GM23338 (cell line): ENCODE measurements around the gene TRPC6. TPM values are rescaled to one million over a fixed set of nuclear protein-coding genes. Genes with fewer than 3 reads are reported as not detected.

Experiments used
- ATAC-seq: fragments of 200-7000 bp; cut with Tn5 transposase; 3 replicates; pipeline ENCODE4 v1.9.1; 2020
- DNase-seq: peaks from one replicate; pipeline ENCODE4 v3.0.0-alpha.2; 2015; ENCODE audit warnings: low spot score
- H2AFZ ChIP-seq: fragments of 200-600 bp; sonication (generic); 2 replicates; pipeline ENCODE4 v1.8.0; 2016; ENCODE audit warnings: antibody characterized with exemption, mild to moderate bottlenecking, moderate library complexity
- H3F3A ChIP-seq: fragments of 200-600 bp; sonication (generic); replicated peaks from 2 replicates; pipeline ENCODE4 v1.8.0; 2017; ENCODE audit warnings: antibody characterized with exemption, mixed run types, low read depth
- H3K27ac ChIP-seq: fragments of 200-600 bp; sonication (generic); 2 replicates; pipeline ENCODE4 v1.6.1; 2016; ENCODE audit warnings: low read depth
- H3K27me3 ChIP-seq: fragments of 200-600 bp; sonication (generic); 2 replicates; pipeline ENCODE4 v1.8.0; 2016; ENCODE audit warnings: mild to moderate bottlenecking, mixed run types, moderate library complexity; ENCODE audit not compliant: insufficient read depth
- H3K36me3 ChIP-seq: fragments of 200-600 bp; sonication (generic); 2 replicates; pipeline ENCODE4 v1.8.0; 2016; ENCODE audit warnings: mild to moderate bottlenecking; ENCODE audit not compliant: insufficient read depth
- H3K4me1 ChIP-seq: fragments of 200-600 bp; sonication (generic); 2 replicates; pipeline ENCODE4 v1.8.0; 2016; ENCODE audit warnings: mild to moderate bottlenecking, moderate library complexity; ENCODE audit not compliant: insufficient read depth
- H3K4me2 ChIP-seq: fragments of 200-600 bp; sonication (generic); 2 replicates; pipeline ENCODE4 v1.7.1; 2017; ENCODE audit warnings: mixed run types
- H3K4me3 ChIP-seq: fragments of 200-600 bp; sonication (generic); 2 replicates; pipeline ENCODE4 v1.6.1; 2016; ENCODE audit warnings: mixed run types
- H3K79me2 ChIP-seq: fragments of 200-600 bp; sonication (generic); replicated peaks from 2 replicates; pipeline ENCODE4 v1.8.0; 2017; ENCODE audit warnings: mild to moderate bottlenecking; ENCODE audit not compliant: insufficient read depth
- H3K9me2 ChIP-seq: fragments of 200-600 bp; sonication (generic); 2 replicates; pipeline ENCODE4 v1.8.0; 2017; ENCODE audit not compliant: insufficient read depth
- H4K20me1 ChIP-seq: fragments of 200-600 bp; sonication (generic); replicated peaks from 2 replicates; pipeline ENCODE4 v1.8.0; 2017; ENCODE audit warnings: mild to moderate bottlenecking; ENCODE audit not compliant: insufficient read depth
- H3K27ac Mint-ChIP-seq: 2 replicates; pipeline ENCODE4 v1.8.0; 2020; ENCODE audit warnings: inconsistent platforms, mild to moderate bottlenecking, moderate library complexity, mixed read lengths
- H3K27me3 Mint-ChIP-seq: 3 replicates; pipeline ENCODE4 v1.8.0; 2022; ENCODE audit warnings: low read depth, mild to moderate bottlenecking, moderate library complexity, mixed read lengths, inconsistent platforms; ENCODE audit not compliant: insufficient read depth, poor library complexity
- H3K36me3 Mint-ChIP-seq: 3 replicates; pipeline ENCODE4 v1.8.0; 2021; ENCODE audit warnings: low read depth, mild to moderate bottlenecking, inconsistent platforms, moderate library complexity, mixed read lengths
- H3K4me1 Mint-ChIP-seq: 3 replicates; pipeline ENCODE4 v1.8.0; 2020; ENCODE audit warnings: mild to moderate bottlenecking, inconsistent platforms, mixed read lengths
- H3K4me3 Mint-ChIP-seq: 3 replicates; pipeline ENCODE4 v1.8.0; 2021; ENCODE audit warnings: moderate library complexity, mild to moderate bottlenecking, inconsistent platforms, mixed read lengths
- H3K9me3 Mint-ChIP-seq: 3 replicates; pipeline ENCODE4 v1.8.0; 2020; ENCODE audit warnings: moderate library complexity, mild to moderate bottlenecking, inconsistent platforms, mixed read lengths
- CREB1 ChIP-seq: fragments of 250-450 bp; sonication (Bioruptor Pico); IDR thresholded peaks from 2 replicates; pipeline ENCODE4 v1.5.0; 2020; ENCODE audit warnings: low read depth, mild to moderate bottlenecking, moderate library complexity
- EZH2 ChIP-seq: fragments of 200-600 bp; sonication (generic); IDR thresholded peaks from one replicate; pipeline ENCODE4 v1.8.0; 2017; ENCODE audit warnings: antibody characterized with exemption, mild to moderate bottlenecking, low read depth; ENCODE audit not compliant: unreplicated experiment
- EZH2phosphoT487 ChIP-seq: fragments of 200-600 bp; sonication (generic); IDR thresholded peaks from one replicate; pipeline ENCODE4 v1.8.1; 2018; ENCODE audit warnings: antibody characterized with exemption; ENCODE audit not compliant: unreplicated experiment
- JUNB ChIP-seq: IDR thresholded peaks from one replicate; pipeline ENCODE4 v1.6.1; 2016; ENCODE audit warnings: antibody characterized with exemption; ENCODE audit not compliant: unreplicated experiment
- NANOG ChIP-seq: IDR thresholded peaks from 2 replicates; pipeline ENCODE4 v1.6.1; 2016; ENCODE audit warnings: antibody characterized with exemption, borderline replicate concordance
- POLR2AphosphoS5 ChIP-seq: IDR thresholded peaks from 2 replicates; pipeline ENCODE4 v1.6.1; 2016; ENCODE audit warnings: antibody characterized with exemption, low read depth
- STAT1 ChIP-seq: IDR thresholded peaks from one replicate; pipeline ENCODE4 v1.6.1; 2016; ENCODE audit warnings: antibody characterized with exemption; ENCODE audit not compliant: unreplicated experiment
- ZNF114 ChIP-seq: fragments of 250-450 bp; sonication (Bioruptor Pico); IDR thresholded peaks from 2 replicates; pipeline ENCODE4 v1.5.0; 2020; ENCODE audit warnings: mild to moderate bottlenecking, moderate library complexity
- ZNF331 ChIP-seq: fragments of 250-450 bp; sonication (Bioruptor Pico); IDR thresholded peaks from 2 replicates; pipeline ENCODE4 v1.5.0; 2020; ENCODE audit warnings: low read depth, mild to moderate bottlenecking, moderate library complexity
- polyA plus RNA-seq: library from polyadenylated mRNA; unstranded; fragments of >200 nt; fragmentation: Nextera tagmentation; extraction: Ambion mirVana; gene quantifications from 2 replicates; pipeline ENCODE4 v1.2.1, GENCODE V29; 2016
- total RNA-seq: library from RNA; depleted of rRNA; stranded (reverse); fragments of >200 nt; shearing (Covaris generic); gene quantifications from 2 replicates; pipeline ENCODE4 v1.2.3, GENCODE V29; 2014
- TF ChIP-seq, protein P1 (sequence below): fragments of 250-450 bp; sonication (Bioruptor Pico); IDR thresholded peaks from 2 replicates; pipeline ENCODE4 v1.5.0; 2020; ENCODE audit warnings: mild to moderate bottlenecking, moderate library complexity
- TF ChIP-seq, protein P2 (sequence below): IDR thresholded peaks from 2 replicates; pipeline ENCODE4 v1.6.1; 2016; ENCODE audit warnings: antibody characterized with exemption
- TF ChIP-seq, protein P3 (sequence below): IDR thresholded peaks from one replicate; pipeline ENCODE4 v1.6.1; 2018; ENCODE audit warnings: antibody characterized with exemption; ENCODE audit not compliant: unreplicated experiment
- TF ChIP-seq, protein P4 (sequence below), 2 experiments: fragments of 200-600 bp in 1 of 2; sonication (generic) in 1 of 2; conservative IDR thresholded peaks; 2 replicates each; pipeline versions ENCODE4 v1.5.1 to v1.6.1; 2016 to 2017; ENCODE audit warnings: antibody characterized with exemption in 2 of 2, low read depth in 2 of 2, mild to moderate bottlenecking in 2 of 2, moderate library complexity in 1 of 2

TRPC6 gene
- total and polyA plus RNA-seq, 2 experiments from 2014 or later: 0.05 to 4.4 TPM

DNA sequence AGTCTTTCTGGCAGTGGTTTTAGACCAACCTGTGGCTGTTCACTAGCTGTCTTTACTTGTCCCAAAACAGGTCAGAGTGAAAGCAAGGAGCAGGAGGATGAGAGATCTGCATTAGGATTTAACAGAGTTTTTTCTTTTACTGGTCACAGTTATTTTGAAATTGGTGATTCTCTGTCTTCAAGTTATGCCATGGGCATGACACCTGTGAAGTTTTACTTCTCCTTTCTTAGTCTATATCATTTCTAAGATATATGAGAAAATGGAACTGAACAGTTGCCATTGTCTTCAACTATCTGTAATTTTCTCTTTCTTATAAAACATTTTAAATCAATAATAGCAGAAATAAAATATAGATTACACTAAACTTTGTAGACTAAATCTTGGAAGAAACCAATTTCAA is 60.6 kb downstream of the TRPC6 start:
- H4K20me1 ChIP-seq: no peaks in the 10 kb centered on the region
- peaks cover 4% of the 10 kb centered on the region; the same call in 1 of the 2 replicates for H3K9me2 ChIP-seq
- no peak overlapping the region for H3K4me2 ChIP-seq
- H3K4me3 ChIP-seq: no peak overlapping the region
- peak overlapping the region; percentile 70 for H3K27ac ChIP-seq
- Mint-ChIP-seq H3K4me3 (no peak overlapping the region), H3K27ac (no peak overlapping the region), H3K36me3 (peaks cover 34% of the 10 kb centered on the region), H3K9me3 (peaks cover 28% of the 10 kb centered on the region), H3K27me3 (peaks cover 3% of the 10 kb centered on the region), H3K4me1 (peaks cover 17% of the 10 kb centered on the region)
- H3K36me3 ChIP-seq: no peaks in the 10 kb centered on the region
- TF ChIP-seq STAT1 (no peak), CREB1 (CRISPR knock-in tag) (no peak), JUNB (no peak), ZNF114 (no peak), EZH2phosphoT487 (no peak), EZH2 (no peak), ZNF331 (CRISPR knock-in tag) (no peak), POLR2AphosphoS5 (no peak), NANOG (no peak)
- TF ChIP-seq, protein P1, sequence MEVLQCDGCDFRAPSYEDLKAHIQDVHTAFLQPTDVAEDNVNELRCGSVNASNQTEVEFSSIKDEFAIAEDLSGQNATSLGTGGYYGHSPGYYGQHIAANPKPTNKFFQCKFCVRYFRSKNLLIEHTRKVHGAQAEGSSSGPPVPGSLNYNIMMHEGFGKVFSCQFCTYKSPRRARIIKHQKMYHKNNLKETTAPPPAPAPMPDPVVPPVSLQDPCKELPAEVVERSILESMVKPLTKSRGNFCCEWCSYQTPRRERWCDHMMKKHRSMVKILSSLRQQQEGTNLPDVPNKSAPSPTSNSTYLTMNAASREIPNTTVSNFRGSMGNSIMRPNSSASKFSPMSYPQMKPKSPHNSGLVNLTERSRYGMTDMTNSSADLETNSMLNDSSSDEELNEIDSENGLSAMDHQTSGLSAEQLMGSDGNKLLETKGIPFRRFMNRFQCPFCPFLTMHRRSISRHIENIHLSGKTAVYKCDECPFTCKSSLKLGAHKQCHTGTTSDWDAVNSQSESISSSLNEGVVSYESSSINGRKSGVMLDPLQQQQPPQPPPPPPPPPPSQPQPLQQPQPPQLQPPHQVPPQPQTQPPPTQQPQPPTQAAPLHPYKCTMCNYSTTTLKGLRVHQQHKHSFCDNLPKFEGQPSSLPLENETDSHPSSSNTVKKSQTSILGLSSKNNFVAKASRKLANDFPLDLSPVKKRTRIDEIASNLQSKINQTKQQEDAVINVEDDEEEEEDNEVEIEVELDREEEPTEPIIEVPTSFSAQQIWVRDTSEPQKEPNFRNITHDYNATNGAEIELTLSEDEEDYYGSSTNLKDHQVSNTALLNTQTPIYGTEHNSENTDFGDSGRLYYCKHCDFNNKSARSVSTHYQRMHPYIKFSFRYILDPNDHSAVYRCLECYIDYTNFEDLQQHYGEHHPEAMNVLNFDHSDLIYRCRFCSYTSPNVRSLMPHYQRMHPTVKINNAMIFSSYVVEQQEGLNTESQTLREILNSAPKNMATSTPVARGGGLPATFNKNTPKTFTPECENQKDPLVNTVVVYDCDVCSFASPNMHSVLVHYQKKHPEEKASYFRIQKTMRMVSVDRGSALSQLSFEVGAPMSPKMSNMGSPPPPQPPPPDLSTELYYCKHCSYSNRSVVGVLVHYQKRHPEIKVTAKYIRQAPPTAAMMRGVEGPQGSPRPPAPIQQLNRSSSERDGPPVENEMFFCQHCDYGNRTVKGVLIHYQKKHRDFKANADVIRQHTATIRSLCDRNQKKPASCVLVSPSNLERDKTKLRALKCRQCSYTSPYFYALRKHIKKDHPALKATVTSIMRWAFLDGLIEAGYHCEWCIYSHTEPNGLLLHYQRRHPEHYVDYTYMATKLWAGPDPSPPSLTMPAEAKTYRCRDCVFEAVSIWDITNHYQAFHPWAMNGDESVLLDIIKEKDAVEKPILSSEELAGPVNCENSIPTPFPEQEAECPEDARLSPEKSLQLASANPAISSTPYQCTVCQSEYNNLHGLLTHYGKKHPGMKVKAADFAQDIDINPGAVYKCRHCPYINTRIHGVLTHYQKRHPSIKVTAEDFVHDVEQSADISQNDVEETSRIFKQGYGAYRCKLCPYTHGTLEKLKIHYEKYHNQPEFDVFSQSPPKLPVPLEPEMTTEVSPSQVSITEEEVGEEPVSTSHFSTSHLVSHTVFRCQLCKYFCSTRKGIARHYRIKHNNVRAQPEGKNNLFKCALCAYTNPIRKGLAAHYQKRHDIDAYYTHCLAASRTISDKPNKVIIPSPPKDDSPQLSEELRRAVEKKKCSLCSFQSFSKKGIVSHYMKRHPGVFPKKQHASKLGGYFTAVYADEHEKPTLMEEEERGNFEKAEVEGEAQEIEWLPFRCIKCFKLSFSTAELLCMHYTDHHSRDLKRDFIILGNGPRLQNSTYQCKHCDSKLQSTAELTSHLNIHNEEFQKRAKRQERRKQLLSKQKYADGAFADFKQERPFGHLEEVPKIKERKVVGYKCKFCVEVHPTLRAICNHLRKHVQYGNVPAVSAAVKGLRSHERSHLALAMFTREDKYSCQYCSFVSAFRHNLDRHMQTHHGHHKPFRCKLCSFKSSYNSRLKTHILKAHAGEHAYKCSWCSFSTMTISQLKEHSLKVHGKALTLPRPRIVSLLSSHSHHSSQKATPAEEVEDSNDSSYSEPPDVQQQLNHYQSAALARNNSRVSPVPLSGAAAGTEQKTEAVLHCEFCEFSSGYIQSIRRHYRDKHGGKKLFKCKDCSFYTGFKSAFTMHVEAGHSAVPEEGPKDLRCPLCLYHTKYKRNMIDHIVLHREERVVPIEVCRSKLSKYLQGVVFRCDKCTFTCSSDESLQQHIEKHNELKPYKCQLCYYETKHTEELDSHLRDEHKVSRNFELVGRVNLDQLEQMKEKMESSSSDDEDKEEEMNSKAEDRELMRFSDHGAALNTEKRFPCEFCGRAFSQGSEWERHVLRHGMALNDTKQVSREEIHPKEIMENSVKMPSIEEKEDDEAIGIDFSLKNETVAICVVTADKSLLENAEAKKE: no peak
- TF ChIP-seq, protein P2, sequence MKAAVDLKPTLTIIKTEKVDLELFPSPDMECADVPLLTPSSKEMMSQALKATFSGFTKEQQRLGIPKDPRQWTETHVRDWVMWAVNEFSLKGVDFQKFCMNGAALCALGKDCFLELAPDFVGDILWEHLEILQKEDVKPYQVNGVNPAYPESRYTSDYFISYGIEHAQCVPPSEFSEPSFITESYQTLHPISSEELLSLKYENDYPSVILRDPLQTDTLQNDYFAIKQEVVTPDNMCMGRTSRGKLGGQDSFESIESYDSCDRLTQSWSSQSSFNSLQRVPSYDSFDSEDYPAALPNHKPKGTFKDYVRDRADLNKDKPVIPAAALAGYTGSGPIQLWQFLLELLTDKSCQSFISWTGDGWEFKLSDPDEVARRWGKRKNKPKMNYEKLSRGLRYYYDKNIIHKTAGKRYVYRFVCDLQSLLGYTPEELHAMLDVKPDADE: no peak
- TF ChIP-seq, protein P3, sequence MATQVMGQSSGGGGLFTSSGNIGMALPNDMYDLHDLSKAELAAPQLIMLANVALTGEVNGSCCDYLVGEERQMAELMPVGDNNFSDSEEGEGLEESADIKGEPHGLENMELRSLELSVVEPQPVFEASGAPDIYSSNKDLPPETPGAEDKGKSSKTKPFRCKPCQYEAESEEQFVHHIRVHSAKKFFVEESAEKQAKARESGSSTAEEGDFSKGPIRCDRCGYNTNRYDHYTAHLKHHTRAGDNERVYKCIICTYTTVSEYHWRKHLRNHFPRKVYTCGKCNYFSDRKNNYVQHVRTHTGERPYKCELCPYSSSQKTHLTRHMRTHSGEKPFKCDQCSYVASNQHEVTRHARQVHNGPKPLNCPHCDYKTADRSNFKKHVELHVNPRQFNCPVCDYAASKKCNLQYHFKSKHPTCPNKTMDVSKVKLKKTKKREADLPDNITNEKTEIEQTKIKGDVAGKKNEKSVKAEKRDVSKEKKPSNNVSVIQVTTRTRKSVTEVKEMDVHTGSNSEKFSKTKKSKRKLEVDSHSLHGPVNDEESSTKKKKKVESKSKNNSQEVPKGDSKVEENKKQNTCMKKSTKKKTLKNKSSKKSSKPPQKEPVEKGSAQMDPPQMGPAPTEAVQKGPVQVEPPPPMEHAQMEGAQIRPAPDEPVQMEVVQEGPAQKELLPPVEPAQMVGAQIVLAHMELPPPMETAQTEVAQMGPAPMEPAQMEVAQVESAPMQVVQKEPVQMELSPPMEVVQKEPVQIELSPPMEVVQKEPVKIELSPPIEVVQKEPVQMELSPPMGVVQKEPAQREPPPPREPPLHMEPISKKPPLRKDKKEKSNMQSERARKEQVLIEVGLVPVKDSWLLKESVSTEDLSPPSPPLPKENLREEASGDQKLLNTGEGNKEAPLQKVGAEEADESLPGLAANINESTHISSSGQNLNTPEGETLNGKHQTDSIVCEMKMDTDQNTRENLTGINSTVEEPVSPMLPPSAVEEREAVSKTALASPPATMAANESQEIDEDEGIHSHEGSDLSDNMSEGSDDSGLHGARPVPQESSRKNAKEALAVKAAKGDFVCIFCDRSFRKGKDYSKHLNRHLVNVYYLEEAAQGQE: no peak
- TF ChIP-seq, protein P4, sequence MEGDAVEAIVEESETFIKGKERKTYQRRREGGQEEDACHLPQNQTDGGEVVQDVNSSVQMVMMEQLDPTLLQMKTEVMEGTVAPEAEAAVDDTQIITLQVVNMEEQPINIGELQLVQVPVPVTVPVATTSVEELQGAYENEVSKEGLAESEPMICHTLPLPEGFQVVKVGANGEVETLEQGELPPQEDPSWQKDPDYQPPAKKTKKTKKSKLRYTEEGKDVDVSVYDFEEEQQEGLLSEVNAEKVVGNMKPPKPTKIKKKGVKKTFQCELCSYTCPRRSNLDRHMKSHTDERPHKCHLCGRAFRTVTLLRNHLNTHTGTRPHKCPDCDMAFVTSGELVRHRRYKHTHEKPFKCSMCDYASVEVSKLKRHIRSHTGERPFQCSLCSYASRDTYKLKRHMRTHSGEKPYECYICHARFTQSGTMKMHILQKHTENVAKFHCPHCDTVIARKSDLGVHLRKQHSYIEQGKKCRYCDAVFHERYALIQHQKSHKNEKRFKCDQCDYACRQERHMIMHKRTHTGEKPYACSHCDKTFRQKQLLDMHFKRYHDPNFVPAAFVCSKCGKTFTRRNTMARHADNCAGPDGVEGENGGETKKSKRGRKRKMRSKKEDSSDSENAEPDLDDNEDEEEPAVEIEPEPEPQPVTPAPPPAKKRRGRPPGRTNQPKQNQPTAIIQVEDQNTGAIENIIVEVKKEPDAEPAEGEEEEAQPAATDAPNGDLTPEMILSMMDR (conservative IDR thresholded peaks at IDR 0.05; ENCODE audit: low read depth in 2 of 2): no peak
- H3F3A ChIP-seq: no peaks in the 10 kb centered on the region
- H3K4me1 ChIP-seq: no peaks in the 10 kb centered on the region
- H3K27me3 ChIP-seq: no peaks in the 10 kb centered on the region
- no peaks in the 10 kb centered on the region for H3K79me2 ChIP-seq
- no peak overlapping the region for H2AFZ ChIP-seq
- no peak for ATAC-seq
- DNase-seq: no peak
